CD4-positive, alpha-beta T cell treated with Interleukin-10 for 1 hour (primary cell): ENCODE measurements around the gene CASP5.
"Not testable (repeated sequence)": the region's sequence is repeated elsewhere in the genome, so short reads cannot be mapped to it uniquely, and the experiment has no call there.

Experiments
- DNase-seq: peaks from one replicate; pipeline ENCODE4 v3.0.0-alpha.2; 2020

The CASP5 gene

DNA sequence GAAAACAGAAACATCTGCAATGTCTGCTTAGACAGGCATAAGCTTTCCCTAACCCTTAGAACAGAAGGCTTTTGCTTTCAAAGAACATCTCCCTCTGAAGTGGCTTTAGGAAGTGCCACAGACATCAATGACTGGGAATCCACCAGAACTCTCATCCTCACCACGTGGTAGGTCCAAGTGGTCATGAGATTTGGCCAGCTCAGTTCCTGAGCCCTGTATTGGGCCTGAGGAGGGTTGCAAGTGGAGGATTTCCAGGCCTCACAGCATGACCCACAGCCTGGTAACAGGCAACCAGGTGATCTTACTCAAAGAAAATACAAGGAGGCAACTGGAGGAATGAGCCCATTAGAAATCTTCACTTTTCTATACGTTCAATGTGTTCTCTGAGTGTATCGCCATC is 10.4 kb upstream of the CASP5 start:
- DNase-seq, result peak; percentile 18

DNA sequence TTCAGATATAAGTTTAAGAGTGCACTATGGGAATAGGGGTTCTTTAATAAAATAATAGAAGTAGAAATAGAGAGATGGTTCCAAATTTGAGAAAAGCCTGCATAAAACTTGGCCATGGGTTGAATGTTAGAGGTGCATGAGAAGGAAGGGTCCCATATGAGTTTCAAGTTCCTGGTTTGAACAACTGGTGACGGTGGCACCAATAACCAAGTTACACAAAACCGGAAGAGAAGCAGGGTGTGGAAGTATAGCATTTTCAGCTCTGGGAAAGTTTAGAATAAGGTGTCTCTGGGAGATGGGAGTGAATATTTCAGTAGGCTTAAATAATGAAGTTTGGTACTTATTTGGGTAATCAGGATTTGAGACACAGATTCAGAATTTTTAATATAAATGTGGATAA is 9.5 kb upstream of the CASP5 start:
- peak; percentile 26 for DNase-seq

DNA sequence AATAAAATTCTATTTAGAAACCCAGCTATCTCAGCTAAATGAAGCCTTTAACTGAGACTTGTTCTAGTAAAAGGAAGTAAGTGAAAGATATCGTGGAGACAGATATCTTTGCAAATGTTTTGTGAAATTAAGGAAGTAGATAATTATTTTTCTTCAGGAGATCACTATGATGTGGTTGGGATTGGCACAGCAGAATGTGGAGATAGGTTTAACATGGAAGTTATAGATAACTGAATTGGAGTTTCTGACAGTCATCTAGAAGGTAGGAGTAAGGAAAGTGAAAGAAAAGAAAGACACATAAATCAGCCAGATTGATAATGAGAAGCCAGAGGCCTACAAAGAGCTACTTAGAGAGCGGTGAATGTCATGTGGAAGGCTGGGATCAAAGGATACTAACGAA is 4.7 kb upstream of the CASP5 start:
- DNase-seq, result no peak

DNA sequence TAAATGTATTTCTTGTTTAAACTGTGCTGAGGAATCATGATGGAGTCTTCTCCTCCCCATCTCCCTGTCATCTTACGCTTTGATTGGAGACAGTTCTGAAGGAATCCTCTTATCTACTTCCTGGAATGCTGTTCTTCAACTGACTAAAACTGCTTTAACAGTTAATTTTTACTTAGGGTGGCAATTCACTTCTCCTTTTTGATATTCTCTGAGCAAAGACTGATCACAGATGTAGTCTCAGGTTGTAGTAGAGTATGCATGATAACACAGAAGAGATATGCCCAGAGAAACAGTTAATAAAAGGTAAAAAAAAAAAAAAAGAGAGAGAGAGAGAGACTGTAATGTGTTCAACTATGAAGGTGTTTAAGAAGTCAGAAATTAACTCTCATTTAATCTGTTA is 1.4 kb upstream of the CASP5 start:
- no peak for DNase-seq

DNA sequence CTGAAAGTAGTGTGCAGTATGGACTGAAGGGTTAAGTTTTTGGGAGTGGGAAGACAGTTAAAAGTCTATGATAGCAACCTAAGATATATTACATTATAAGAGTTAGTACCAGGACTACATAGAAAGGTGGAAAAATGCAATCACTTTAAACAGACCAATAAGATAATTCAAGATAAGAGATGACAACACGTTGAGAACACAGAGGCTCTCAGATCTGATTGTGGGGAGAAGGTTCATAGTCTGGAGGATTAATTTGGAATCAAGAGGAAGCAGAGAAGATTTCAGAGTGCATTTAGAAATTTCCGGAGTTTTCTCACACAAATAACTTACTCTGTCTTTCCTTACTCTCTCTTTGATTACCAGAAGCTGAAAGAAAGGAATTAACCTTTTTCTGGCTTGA is 441 bp downstream of the CASP5 start:
- DNase-seq, result no peak

DNA sequence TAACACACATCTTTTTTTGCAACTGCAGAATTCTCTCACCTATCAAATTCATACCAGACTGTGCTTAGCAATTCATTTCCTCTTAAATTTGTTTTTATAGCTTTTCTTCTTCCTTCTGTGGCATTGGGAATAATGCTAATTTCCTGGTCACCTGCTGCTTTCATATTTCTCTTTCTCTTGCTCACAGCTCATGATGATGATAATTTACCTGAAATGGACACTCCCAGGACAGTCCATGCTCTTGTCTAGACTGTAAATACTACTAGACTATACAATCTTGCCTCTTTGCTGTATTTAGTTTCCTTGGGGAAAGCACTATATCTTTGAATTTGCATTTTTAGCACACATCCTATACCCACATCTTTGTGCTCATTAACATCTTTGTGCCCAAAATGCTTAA is 15.5 kb downstream of the CASP5 start:
- DNase-seq, result no peak

DNA sequence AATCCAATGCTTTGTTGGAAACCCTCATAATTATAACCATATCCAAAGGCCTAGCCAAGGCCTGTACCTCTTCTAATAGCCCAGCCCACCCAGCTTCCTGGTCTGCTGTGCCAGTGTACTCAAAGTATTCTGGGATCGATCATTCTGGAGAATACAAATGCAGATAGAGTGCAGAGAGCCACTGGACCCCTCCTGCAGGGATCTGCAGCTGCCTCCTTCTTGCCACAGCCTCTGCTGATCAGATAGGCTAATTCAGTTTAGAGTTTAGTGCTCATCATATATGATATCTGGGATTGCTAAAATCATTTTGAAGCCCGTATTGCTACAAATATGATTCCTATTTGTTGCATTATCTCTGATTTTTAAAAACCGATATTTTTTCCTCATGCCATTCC is 17.5 kb downstream of the CASP5 start:
- DNase-seq, result no peak

DNA sequence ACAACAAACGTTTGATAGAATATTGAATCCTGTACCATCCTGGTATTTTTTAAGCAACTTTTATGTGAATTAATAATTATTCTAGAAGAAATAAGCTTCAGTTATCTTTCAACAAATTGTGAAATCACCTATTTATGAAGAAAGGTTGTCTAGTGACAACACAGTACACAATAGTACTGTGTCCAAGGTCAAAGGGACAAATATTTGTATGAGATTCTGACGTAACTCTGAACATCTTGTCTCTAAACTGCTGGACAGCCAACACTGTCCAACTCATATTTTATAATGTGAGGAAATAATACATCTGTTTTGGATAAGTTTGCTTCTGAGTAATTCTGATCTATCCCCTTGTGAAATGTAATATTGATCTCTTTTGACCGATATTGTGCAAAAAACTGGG is 18.9 kb downstream of the CASP5 start:
- no peak for DNase-seq

DNA sequence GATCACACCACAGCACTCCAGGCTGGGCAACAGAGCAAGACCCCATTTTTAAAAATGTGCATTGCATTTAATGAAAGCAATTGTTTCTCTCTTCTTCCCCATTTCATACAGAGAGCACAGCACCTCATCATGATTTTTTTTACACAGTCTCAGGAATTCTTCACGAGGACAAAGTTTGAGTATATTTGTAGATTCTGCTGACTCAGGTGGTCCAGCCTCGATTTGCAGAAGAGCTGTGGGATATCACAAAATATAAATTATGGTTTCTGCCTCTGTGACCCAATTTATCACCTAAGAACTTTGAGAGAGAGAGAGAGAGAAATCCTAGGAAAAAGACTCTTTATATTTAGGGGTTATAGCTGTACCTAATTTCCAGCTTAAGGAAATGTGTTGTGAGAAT is 19.8 kb downstream of the CASP5 start:
- DNase-seq, result no peak

DNA sequence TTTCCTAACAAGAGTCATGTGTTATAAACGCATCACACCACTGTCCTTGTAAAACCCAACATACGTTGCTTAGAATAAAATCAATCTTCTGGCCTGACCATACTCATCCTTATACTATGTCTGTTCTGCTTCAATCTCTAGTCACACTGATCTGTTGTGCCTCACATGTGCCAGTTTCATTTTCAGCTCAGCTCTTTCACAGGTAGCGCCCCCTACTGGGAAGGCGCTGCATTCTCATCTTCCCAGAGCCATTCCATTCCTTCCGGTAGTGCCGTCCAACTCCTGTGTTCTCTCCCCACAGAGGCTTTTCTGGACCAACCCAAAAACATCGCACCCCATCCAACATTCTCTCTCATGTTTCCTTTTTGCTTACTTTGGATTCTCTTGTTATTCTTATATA is 22.2 kb downstream of the CASP5 start:
- peak; percentile 73 for DNase-seq

DNA sequence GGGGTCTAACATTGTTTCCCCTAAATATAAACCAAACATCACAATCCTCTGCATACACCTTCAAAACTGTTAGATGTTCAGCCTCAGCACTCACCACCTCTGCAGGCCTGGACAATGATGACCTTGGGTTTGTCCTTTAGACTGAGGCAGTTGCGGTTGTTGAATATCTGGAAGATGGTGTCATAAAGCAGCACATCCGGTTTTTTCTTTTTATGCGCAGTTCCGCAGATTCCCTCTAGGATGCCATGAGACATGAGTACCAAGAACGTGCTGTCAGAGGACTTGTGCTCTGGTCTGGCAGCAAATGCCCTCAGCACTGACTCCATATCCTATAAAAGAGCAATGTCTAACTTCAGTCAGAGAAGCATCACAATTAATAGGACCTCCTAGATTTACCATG is 22.8 kb downstream of the CASP5 start:
- DNase-seq, result peak; percentile 27

DNA sequence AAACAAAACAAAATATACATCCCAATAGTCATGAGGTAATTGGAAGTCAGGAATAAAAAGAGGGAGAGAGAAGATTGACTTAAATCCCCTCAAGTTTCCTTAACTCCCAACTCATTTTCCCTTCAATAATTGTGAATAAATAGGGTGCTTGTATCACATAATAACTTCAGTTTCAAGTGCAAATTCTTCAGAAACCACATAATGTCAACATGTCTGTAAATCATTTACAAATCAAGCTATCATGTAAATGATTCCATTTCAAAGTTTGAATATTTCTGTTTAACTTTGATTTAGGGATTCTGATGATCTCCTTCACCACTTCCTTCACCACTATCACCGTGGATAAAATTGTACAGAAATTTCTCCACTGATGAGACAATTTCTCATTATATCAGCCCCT is 23.2 kb downstream of the CASP5 start:
- DNase-seq, result no peak

DNA sequence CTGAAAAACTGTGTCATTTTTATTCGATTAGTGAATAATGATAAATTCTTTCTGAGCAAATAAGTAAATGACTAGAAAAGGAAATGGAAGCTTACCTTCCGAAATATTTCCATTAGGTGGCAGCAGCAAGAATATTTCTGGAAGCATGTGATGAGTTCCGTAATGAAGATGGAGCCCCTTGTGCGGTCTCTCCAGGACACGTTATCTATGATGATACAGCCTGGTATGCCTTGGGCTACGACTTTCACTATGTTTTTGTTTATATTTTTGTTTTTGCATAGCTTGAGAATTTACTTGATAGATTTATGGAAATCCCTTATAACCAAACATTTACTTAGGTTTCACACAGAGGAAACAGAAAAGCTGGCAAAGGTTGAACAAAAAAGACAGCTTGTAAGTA is 25.7 kb downstream of the CASP5 start:
- no peak for DNase-seq

DNA sequence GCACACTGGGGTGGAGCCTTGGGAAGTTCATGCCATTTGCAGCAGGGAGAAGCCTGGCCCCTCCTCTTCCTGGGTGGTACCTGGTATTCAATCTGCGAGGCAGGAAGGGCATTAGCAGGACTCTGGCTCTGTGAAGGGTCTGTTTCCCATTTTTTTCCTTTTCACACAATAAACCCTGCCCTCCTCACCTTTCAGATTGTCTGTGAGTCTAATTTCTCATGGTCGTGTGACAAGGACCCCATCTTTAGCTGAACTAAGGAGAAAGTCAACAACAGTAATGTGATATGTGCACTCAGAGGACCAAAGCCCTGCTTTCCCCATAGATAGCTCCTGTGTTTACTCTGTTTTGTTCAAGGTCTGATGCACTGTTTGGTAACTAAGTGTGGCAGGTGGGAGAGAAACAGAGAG is 28.0 kb downstream of the CASP5 start:
- DNase-seq, result no peak

DNA sequence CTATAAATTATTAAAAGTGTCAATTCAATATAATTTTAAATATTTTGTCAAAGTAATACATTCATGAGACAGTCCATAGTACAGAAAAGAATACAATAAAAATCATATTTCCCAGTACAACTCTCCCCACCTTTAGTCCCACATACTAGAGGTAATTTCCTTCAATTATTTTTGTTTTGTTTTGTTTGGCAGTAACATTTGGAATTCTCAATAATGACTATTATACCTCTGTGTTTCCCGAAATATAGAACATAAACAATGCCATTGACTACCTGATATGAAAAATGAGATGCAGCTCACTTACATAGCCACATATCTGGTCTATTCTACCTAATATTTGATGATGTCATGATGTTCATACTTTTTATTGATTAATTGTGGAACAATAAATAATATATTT is 30.2 kb downstream of the CASP5 start:
- no peak for DNase-seq

DNA sequence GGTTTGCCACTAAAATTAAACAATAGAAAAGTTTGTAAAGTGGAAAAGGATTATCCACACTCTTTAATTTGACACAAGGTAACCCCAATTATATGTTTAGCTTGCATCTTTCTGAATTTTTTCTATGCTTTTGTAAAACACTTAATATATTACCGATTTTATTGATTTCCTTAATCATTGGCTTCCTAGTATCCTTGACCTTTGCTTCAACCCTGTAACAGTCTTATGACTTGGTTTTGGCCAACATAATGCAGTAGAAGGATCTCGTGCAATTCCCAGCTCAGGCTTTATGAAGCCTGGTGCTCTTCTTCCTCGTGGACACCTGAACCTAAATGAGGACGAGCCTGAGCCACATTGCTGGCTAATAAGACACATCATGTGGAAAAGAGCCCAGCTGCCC is 31.0 kb downstream of the CASP5 start:
- DNase-seq, result no peak

DNA sequence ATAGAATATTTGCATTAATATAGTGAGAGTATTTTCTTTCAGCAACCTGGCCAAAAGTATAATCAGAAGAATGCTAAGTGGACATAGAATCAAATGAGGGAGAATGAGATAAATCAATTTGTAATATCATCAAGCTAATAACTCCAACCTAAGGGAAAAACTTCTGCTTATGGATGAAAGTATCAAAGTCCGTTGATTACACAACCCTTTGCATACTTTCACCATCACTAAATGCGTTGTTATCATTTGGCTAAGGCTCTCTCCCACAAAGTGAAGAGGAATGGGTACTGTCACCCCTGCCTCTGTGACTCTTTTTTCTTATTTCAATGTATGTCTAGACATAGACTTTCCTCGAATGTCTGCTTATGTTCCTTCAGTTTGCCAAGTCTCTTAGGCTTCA is 38.2 kb downstream of the CASP5 start:
- DNase-seq, result no peak

DNA sequence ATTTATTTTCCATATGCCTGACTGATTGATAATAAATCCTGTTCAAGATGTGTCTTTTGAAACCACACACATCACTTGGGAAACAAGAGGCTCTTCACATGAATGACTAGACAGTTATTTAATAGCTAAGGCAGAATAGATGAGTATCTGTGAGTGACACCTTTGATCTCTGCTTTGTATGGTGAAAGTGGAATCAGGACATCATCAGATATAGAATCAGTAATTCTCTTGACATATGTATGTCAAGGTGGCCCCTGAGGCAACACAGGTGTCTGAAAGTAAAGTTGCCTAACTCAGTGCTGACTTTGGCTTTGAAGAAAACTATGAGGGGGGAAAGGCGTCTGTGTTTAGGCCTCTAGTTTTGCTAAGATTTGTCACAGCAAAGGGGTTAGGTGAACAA is 43.1 kb downstream of the CASP5 start:
- no peak for DNase-seq

DNA sequence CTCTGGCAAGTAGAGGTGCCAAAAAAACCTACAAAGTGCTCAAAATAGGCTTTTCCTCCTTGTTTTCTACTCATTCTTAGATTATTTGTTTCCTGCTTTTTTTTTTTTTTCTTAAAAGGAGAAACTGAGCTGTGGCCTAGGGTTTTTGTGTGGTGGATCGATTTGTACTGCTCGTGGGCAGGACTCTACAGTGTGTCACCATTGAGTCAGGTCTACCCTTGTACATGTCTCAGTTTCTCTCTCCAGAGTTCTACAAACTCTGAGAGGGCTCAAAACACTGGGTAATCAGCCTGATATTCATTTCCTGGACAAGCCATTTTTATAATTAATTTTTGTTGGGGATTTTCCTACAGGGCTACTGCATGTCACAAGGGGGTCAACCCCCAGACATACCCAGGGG is 49.4 kb downstream of the CASP5 start:
- no peak for DNase-seq

DNA sequence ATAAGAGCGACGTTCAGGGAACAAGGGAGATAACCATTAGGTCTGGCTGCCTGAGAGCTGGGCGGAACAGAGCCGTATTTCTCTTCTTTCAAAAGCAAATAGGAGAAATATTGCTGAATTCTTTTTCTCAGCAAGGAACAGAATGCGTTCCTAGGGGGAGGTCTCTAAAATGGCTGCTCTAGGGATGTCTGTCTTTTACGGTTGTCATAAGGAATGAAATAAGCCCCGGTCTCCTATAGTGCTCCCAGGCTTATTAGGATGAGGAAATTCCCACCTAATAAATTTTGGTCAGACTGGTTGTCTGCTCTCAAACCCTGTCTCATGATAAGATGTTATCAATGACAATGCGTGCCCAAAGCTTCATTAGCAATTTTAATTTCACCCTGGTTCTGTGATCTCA is 50.0 kb downstream of the CASP5 start:
- not testable (repeated sequence) for DNase-seq

DNA sequence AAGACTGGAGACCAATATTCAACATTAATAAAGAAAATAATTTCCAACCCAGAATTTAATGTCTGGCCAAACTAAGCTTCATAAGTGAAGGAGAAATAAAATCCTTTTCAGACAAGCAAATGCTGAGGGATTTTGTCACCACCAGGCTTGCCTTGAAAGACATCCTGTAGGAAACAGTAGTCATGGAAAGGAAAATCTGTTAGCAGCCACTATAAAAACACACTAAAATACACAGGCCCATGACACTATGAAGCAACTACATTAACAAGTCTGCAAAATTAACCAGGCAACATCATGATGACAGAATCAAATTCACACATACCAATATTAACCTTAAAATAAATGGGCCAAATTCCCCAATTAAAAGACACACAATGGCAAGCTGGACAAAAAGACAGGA is 52.2 kb downstream of the CASP5 start:
- DNase-seq, result no peak

DNA sequence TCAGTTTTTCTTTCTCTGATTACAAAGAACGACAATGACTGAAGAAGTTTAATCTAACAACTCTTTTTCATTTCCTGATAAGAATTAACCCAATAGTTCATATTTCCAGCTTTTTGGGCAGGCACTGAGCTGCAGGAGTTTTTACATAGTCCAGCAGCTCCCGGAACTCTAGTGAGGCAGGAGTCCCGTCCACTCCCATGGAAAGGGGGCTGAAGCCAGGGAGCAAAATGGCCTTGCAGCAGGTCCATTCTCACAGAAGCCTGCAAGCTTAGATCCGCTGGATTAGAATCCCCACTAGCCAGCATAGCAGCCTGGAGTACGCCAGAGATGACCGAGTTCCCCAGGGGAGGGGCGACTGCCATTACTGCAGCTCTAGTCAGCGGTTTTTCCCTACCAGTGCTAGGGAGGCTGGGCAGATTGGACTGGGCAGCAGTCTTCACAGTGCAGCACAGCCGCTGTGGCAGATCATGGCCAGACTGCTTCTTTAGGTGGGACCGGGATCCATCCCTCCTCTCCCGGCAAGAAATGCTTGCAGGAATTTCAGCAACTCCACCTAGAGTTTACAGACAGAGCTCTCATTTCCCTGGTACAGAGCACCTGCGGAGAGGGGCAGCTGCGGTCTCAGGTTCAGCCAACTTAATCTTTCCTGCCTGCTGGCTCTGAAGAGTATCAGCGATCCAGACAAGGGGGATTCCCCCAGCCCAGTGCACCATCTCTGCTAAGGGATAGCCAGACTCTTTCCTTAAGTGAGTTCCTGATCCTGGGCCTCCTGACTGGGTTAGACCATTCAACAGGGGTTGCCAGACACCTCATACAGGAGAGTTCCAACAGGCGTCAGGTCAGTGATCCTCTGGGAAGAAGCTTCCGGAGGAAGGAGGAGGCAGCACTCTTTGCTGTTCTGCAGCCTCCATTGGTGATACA is 53.9 kb downstream of the CASP5 start:
- DNase-seq, result no peak

DNA sequence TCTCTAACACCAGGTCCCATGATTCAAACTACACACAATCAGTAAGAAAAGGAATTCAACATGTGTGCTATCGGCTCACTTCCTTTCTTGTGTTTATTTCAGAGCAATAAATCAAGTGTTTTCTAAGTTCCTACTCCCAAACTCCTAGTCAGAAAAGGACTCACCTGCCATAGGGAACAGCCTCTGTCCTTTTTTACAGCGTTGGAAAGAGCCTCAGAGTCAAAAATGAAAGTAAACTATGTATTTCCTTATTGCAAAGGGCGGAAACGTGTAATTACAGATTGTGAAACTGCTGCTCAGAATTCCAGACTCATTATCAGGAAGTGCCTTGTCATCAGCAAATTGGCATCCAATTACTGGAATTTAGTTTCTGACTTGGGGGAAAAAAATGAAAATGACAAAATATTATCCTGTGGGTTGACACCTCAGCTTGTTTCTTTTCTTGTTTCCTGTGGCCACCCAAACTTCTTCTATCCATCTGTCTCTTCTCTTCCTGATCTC is 54.6 kb downstream of the CASP5 start, which contains the start of gene CASP4:
CASP4 (minus strand) TSS at position 220 of the 501 bp plus-strand sequence; CDS start at position 171, 49 bp downstream.
- peak; percentile 67 for DNase-seq

DNA sequence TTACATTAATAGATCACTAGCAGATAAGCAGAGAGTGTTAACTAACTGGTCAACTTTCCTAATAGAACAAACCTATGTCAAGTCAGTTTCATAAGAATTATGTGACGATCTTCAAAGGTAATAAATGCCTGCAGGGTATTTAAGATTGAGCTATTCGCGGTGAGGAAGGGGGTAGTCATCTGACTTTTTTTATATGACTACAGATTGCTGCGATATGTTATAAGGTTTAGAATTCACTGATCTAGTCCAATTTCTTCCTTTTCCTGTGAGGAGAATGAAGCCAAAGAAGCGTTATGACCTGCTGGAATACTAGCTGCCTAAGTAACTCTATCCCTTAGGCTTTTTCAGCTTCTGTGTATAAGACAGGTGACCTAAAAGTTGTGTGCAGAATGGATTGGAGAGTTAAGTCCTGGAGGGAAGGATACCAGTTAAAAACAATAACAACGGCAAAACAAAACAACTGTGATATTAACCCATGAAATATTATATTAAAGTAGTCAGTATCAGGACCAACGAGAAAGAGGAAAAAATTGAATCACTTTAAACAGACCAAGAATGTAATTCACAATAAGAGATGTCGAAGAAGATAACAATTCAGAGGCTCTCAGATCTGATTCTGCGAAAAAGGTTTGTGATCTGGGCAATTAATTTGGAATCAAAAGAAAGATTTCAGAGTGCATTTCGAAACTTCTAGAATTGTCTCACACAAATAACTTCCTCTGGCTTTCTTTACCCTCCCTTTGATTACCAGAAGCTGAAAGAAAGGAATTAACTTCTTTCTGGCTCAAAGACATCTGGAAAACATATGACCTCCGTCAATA is 55.2 kb downstream of the CASP5 start:
- peak; percentile 7 for DNase-seq
